ENCODE measurements around the gene DHRS1.

The DHRS1 gene

DNA sequence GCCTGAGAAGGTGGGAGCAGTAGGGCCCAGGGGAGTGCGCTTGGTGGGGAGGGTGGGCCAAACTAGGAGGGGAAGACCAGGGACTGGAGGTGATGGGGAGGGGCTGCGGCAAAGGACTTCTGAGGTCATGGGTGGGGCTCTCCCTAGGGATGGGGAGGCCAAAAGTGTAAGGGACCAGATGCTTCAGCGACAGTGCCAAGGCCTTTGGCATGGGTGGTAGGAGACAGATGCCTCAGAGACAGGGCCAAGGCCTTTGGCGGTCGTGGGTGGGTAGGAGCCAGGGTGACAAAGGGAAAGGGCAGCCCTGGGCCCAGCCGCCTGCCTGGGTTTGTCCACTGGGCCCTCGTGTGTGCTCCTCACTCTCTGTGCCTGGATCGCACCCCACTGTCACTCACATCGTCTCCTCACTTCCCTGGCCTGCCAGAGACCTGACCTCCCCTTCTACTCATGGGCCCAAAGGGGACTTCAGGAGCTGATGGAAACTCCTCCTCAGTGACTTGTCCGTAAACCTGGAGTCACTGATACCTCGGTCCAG is 15.0 kb downstream of the DHRS1 start:
- no peak for TF ChIP-seq CTCF (IDR thresholded peaks at IDR 0.05; ENCODE audit: low read depth, low read length)
- no peak overlapping the region for H3K4me3 ChIP-seq (ENCODE audit: low read depth, low read length)

GRCh38 chr14:24283796-24284460 is 15.7 kb downstream of the DHRS1 start:
- H3K4me3 ChIP-seq (ENCODE audit: low read depth, low read length), result no peak overlapping the region
- no peak for TF ChIP-seq CTCF (IDR thresholded peaks at IDR 0.05; ENCODE audit: low read depth, low read length)

DNA sequence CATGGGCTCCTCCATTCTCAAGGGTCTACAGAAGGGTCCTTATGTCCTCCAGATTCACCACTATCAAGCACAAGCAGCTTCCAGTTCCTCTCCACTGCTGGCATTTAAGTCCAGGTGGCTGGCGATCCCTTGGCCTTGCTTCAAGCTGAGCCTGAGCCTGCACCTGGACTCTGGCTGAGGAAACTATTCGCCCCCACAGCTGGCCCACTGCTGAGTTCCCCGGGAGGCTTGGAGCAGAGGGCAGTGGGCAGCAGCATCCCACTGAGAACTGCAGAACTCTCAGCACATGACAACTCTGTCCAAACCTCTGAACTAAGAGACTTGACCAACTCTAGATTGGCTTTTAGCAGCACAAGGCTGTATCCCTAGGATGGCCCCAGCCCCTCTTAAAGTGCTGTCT is 16.8 kb downstream of the DHRS1 start:
- no peak for TF ChIP-seq CTCF (IDR thresholded peaks at IDR 0.05; ENCODE audit: low read depth, low read length)

GRCh38 chr14:24281636-24282035 is 17.9 kb downstream of the DHRS1 start:
- H3K4me3 ChIP-seq (ENCODE audit: low read depth, low read length), result no peak overlapping the region
- TF ChIP-seq CTCF (IDR thresholded peaks at IDR 0.05; ENCODE audit: low read depth, low read length), result no peak

More for the DNA sequence above, 16.8 kb downstream of the DHRS1 start:
- H3K4me3 ChIP-seq (ENCODE audit: low read depth, low read length), result no peak overlapping the region

DNA sequence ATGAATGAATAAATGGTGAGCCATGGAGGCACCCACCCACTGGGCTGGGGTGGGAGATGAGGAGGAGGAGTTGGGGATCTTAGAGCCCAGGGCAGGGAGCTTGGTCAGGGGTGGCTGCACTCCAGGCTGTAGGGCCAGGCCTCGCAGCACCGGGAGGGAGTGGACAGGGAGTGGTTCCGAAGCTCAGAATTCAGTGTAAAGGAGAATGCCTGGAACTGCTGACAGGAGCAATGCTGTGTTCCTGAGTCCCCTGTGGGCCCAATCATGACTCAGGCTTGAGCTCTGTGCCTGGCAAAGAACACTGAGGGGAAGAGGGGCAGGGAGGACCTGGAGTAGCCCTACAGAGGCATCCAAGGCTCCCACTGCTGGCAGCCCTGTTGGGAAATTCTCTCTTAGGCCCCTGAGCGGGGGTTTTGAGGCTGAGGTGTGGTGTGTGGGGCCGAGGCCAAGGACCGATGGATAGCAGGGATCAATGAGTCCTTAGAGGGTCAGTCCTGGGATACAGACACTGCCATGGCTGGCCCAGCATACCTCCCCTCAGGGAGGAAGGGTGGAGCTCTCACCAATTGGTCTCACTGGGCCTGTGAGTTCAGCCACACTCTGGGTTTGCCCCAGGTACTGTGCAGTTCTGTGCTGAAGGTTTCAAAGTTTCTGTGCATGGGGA is 18.7 kb downstream of the DHRS1 start:
- TF ChIP-seq CTCF (IDR thresholded peaks at IDR 0.05; ENCODE audit: low read depth, low read length), result no peak
- H3K4me3 ChIP-seq (ENCODE audit: low read depth, low read length), result no peak overlapping the region

GRCh38 chr14:24279301-24280186 is 20.0 kb downstream of the DHRS1 start:
- peak; percentile 6; the same call in 1 of the 2 replicates for TF ChIP-seq CTCF (IDR thresholded peaks at IDR 0.05; ENCODE audit: low read depth, low read length)
- H3K4me3 ChIP-seq (ENCODE audit: low read depth, low read length), result no peak overlapping the region
